ENCODE data around the gene IPO8.
"Not testable (repeated sequence)": the region's sequence is repeated elsewhere in the genome, so short reads cannot be mapped to it uniquely, and the experiment has no call there.

IPO8 gene

GRCh38 chr12:30604302-30604701, 91.4 kb downstream of the IPO8 start:
- not testable (repeated sequence) for DNase-seq (ENCODE audit: low read depth in 2 of 2)

GRCh38 chr12:30603129-30603528, 92.5 kb downstream of the IPO8 start:
- no peak for DNase-seq (ENCODE audit: low read depth in 2 of 2)

GRCh38 chr12:30602678-30603077, 93.0 kb downstream of the IPO8 start:
- DNase-seq (ENCODE audit: low read depth in 2 of 2): no peak

- no peak for DNase-seq (ENCODE audit: low read depth in 2 of 2)
These were observed 96.1 kb downstream of the IPO8 start for GRCh38 chr12:30599608-30600007.

- DNase-seq (ENCODE audit: low read depth in 2 of 2): no peak
These were observed 96.8 kb downstream of the IPO8 start for GRCh38 chr12:30598889-30599288.

GRCh38 chr12:30595742-30596141, 99.9 kb downstream of the IPO8 start:
- no peak for DNase-seq (ENCODE audit: low read depth in 2 of 2)

- no peak for DNase-seq (ENCODE audit: low read depth in 2 of 2)
These were observed 101.2 kb downstream of the IPO8 start for GRCh38 chr12:30594509-30594908.

- not testable (repeated sequence) for DNase-seq (ENCODE audit: low read depth in 2 of 2)
These were observed 107.1 kb downstream of the IPO8 start for GRCh38 chr12:30588572-30588971.

- no peak for DNase-seq (ENCODE audit: low read depth in 2 of 2)
These were observed 107.9 kb downstream of the IPO8 start for GRCh38 chr12:30587782-30588181.

GRCh38 chr12:30585877-30586276, 109.8 kb downstream of the IPO8 start:
- DNase-seq (ENCODE audit: low read depth in 2 of 2): no peak

- DNase-seq (ENCODE audit: low read depth in 2 of 2): no peak
These were observed 112.7 kb downstream of the IPO8 start for GRCh38 chr12:30582943-30583342.

GRCh38 chr12:30580344-30580743, 115.3 kb downstream of the IPO8 start:
- DNase-seq (ENCODE audit: low read depth in 2 of 2): no peak

Measured in activated CD4-positive, alpha-beta T cell treated with anti-CD3 and anti-CD28 coated beads for 24 hours (primary cell).